Adrenal gland (tissue), 12 donors: ENCODE data around the gene HHAT. TPM values are rescaled to one million over a fixed set of nuclear protein-coding genes. Genes with fewer than 3 reads are reported as not detected.

ENCODE experiments used
- DNase-seq, 7 donors: peaks; one replicate each; pipeline ENCODE4 v3.0.0-alpha.2; 2019 to 2020
- H3K27ac ChIP-seq, 5 donors: fragments of 200-600 bp; sonication (generic) in 4 of 5; 1 replicate in 3 of 5; 2 replicates in 2 of 5; pipeline versions ENCODE4 v1.5.1 to v1.8.0; 2016 to 2020; ENCODE audit warnings: mild to moderate bottlenecking in 1 of 5
- H3K27me3 ChIP-seq: fragments of 200-600 bp; 2 replicates; pipeline ENCODE4 v1.8.0; 2021
- H3K36me3 ChIP-seq, 2 donors: fragments of 200-600 bp; replicated peaks in 1 of 2; 1 replicate in 1 of 2; 2 replicates in 1 of 2; pipeline versions ENCODE4 v1.5.1 to v1.8.0; 2018 to 2022
- H3K4me1 ChIP-seq, 2 donors: fragments of 200-600 bp; replicated peaks in 1 of 2; 1 replicate in 1 of 2; 2 replicates in 1 of 2; pipeline versions ENCODE4 v1.5.1 to v1.8.0; 2018 to 2021
- H3K4me3 ChIP-seq, 4 donors: fragments of 200-600 bp; sonication (generic) in 3 of 4; one replicate each; pipeline ENCODE4 v1.5.1; 2016 to 2018
- H3K9me3 ChIP-seq, 3 donors: fragments of 200-600 bp; sonication (generic) in 1 of 3; replicated peaks in 1 of 3; 1 replicate in 2 of 3; 2 replicates in 1 of 3; pipeline versions ENCODE4 v1.5.1 to v1.8.0; 2016 to 2021
- POLR2A ChIP-seq, 2 donors: fragments of 450-650 bp; IDR thresholded peaks; one replicate each; pipeline ENCODE4 v1.6.1; 2017; ENCODE audit warnings: antibody characterized with exemption in 2 of 2, mild to moderate bottlenecking in 2 of 2, moderate library complexity in 1 of 2
- WGBS, 4 donors: extraction: QIAGEN DNeasy Blood & Tissue Kit in 2 of 4; methylation state at CpG; one replicate each; pipeline versions ENCODE4 v1.1.5 to v1.1.7; 2013 to 2017; 5-methylcytosine and 5-hydroxymethylcytosine counted together
- intact Hi-C, 2 donors: fragments of 100-400 bp; cut with DNase I; formaldehyde crosslinking; loops; one replicate each; pipeline versions ENCODE4 v1.14.1 to v1.15.0; 2022 to 2023
- polyA plus RNA-seq, 3 donors: library from polyadenylated mRNA; stranded (reverse); fragments of 200-250 nt in 2 of 3; fragments of 350-450 nt in 1 of 3; fragmentation: Illumina TruSeq in 1 of 3; extraction: RNeasy Lipid Tissue Mini Kit (QIAGEN cat#74804) in 1 of 3; gene quantifications; one replicate each; pipeline ENCODE4 v1.2.3, GENCODE V29; 2013 to 2014
- total RNA-seq, 9 donors: library from RNA; depleted of rRNA in 4 of 9; stranded (reverse); fragments of >200 nt in 4 of 9; fragments of 120-200 nt in 1 of 9; fragmentation: NEBNext Ultra II Directional in 1 of 9; extraction: Animal tissue kit (Norgen Biotek cat#: 25700) in 1 of 9; gene quantifications; one replicate each; pipeline versions ENCODE4 v1.1.0 to v1.2.4, GENCODE V29; 2013 to 2023
- TF ChIP-seq, protein P1 (sequence below), 6 experiments: fragments of 450-650 bp in 4 of 6; fragments of 200-600 bp in 2 of 6; sonication (generic) in 1 of 6; IDR thresholded peaks; 1 replicate in 5 of 6; 2 replicates in 1 of 6; pipeline versions ENCODE4 v1.5.1 to v1.8.0; 2016 to 2021; ENCODE audit warnings: antibody characterized with exemption in 6 of 6, mild to moderate bottlenecking in 2 of 6, moderate library complexity in 1 of 6
- donor health status: healthy with polysubstance abuse.
- donor health status: Bipolar disorder and iron deficiency.
- donor health status: DM: yes; HTN: yes; CAD: no.
- donor health status: DM: no; HTN: no; CAD: no.
- donor health status: DM: no; HTN: no; CAD: no.
- donor health status: DM: yes; HTN: yes; CAD: no.

The HHAT gene
- total and polyA plus RNA-seq, 12 donors: 3.1 to 26.7 (median 12.3) TPM

DNA sequence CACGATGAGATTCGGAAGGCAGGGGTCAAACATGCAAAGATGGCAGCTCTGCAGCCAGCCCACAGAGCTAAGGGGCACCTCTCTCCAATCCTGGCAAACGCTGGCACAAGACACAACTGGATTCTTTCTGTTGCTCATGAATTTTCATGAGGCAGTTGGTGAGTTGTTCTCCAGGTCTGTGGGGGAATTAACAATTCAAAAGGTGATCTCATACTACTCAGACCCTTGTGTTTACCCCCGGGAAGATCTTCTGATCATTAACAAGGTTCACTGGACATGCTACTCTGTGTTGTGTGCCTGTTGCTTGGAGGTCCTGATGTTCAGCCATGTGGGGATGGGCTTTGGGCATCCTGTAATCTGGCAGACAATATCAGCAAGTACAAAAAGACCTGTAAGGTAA is 128.9 kb downstream of the HHAT start:
- 81 to 87% (median 87%) methylated on average over 4 of the region's 4 CpGs for WGBS, 4 donors
- no peaks in the 10 kb centered on the region for H3K27me3 ChIP-seq
- H3K4me1 ChIP-seq: no peaks in the 10 kb centered on the region
- no peaks in the 10 kb centered on the region for H3K36me3 ChIP-seq
- H3K4me3 ChIP-seq: no peak overlapping the region
- H3K9me3 ChIP-seq: no peaks in the 10 kb centered on the region
- TF ChIP-seq, protein P1, sequence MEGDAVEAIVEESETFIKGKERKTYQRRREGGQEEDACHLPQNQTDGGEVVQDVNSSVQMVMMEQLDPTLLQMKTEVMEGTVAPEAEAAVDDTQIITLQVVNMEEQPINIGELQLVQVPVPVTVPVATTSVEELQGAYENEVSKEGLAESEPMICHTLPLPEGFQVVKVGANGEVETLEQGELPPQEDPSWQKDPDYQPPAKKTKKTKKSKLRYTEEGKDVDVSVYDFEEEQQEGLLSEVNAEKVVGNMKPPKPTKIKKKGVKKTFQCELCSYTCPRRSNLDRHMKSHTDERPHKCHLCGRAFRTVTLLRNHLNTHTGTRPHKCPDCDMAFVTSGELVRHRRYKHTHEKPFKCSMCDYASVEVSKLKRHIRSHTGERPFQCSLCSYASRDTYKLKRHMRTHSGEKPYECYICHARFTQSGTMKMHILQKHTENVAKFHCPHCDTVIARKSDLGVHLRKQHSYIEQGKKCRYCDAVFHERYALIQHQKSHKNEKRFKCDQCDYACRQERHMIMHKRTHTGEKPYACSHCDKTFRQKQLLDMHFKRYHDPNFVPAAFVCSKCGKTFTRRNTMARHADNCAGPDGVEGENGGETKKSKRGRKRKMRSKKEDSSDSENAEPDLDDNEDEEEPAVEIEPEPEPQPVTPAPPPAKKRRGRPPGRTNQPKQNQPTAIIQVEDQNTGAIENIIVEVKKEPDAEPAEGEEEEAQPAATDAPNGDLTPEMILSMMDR (IDR thresholded peaks at IDR 0.05): no peak
- TF ChIP-seq POLR2A (IDR thresholded peaks at IDR 0.05): no peak
- H3K27ac ChIP-seq: no peak overlapping the region
- DNase-seq: no peak
- intact Hi-C loops: no loop called here

DNA sequence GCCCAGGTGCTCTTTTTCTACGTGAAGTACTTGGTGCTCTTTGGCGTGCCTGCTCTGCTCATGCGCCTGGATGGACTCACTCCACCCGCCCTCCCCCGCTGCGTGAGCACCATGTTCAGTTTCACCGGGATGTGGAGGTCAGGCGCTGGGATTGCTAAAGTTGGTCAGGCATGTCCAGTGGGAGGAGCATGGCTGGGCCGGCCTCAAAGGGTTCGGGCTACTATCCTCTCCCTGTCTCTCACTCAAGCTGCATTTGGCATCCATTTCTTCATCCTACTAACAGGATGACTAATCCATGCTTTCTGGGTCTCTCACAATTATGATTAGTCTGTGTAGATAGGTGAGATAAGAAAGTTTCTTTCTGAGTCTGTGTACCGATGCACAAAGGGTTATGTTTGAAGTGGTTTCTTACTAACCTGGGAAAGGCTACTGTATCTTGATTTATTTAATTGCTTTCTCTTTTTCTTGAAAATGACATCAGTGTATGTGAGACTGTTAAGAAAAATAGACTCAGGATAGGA is 135.9 kb downstream of the HHAT start:
- peak in 6 of 7 donors; percentile 35 to 54 (median 46) for DNase-seq
- H3K4me3 ChIP-seq: no peak overlapping the region
- intact Hi-C loops: no loop called here
- no peaks in the 10 kb centered on the region for H3K27me3 ChIP-seq
- WGBS, 4 donors: 74 to 82% (median 81%) methylated on average over 11 of the region's 11 CpGs
- TF ChIP-seq, protein P1 (IDR thresholded peaks at IDR 0.05): no peak
- no peak for TF ChIP-seq POLR2A (IDR thresholded peaks at IDR 0.05)
- H3K27ac ChIP-seq: no peak overlapping the region
- no peaks in the 10 kb centered on the region for H3K4me1 ChIP-seq
- no peaks in the 10 kb centered on the region for H3K36me3 ChIP-seq
- no peaks in the 10 kb centered on the region for H3K9me3 ChIP-seq

DNA sequence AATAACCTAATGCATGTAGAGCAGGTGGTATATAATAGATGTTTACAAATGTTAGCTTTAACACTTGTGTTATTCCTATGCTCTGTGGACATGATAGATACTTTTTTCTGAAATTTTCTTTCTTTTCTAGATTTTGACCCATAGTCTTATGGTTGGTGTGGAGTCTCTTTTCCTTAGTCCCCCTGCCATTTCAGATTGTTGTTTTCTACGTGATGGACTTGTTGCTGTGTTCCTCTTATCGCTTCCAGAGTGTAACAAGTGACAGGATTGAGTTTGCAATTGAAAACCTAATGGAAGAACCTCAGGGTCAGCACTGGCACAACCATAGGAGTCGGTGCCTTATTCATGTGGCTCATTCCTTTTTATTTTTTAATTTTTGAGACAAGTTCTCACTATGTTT is 136.4 kb downstream of the HHAT start:
- Histone ChIP-seq H3K4me1 (no peaks in the 10 kb centered on the region), H3K27ac (no peak overlapping the region), H3K4me3 (no peak overlapping the region), H3K9me3 (no peaks in the 10 kb centered on the region), H3K27me3 (no peaks in the 10 kb centered on the region), H3K36me3 (no peaks in the 10 kb centered on the region)
- intact Hi-C loops: no loop called here
- TF ChIP-seq, protein P1 (IDR thresholded peaks at IDR 0.05): no peak
- no peak for TF ChIP-seq POLR2A (IDR thresholded peaks at IDR 0.05)
- DNase-seq: no peak
- WGBS, 4 donors: 92 to 94% (median 94%) methylated on average over 3 of the region's 3 CpGs

DNA sequence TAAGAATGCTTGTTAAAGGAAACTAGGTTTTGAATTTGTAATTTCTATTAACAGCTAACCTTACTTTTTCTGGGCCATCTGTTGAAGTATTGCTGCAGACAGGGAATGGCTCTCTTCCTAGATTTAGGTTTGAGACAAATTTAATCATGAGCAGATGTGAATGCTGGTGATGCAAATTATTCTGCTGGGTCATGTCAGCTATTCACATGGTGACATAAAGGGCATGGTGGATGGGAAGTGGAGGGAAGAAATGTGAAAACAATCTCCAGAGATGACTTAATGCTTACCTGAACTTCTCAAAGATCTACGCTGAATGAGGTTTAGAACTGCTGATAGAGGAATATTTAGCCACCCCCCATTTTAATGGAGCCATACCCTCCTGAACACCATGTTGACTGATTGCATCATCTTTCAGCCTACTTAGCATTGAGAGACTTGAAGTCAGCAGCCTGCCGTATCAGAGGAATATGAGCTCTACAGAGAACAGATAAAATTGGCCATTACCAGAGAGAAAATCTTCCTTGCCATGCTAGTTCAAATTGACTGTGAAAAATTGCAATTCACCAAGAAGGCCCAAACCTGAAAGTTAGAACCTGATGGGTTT is 138.8 kb downstream of the HHAT start:
- no peaks in the 10 kb centered on the region for H3K27me3 ChIP-seq

More for the DNA sequence above, 138.8 kb downstream of the HHAT start:
- Histone ChIP-seq H3K4me1 (no peaks in the 10 kb centered on the region), H3K9me3 (no peaks in the 10 kb centered on the region), H3K27ac (no peak overlapping the region), H3K36me3 (no peaks in the 10 kb centered on the region), H3K4me3 (no peak overlapping the region)
- no peak for DNase-seq
- WGBS, 4 donors: 90 to 98% (median 94%) methylated on average over 2 of the region's 2 CpGs
- intact Hi-C loops: no loop called here
- TF ChIP-seq, protein P1 (IDR thresholded peaks at IDR 0.05): no peak
- no peak for TF ChIP-seq POLR2A (IDR thresholded peaks at IDR 0.05)
